ENCODE results near the gene PHIP.

- TF ChIP-seq EP300 (IDR thresholded peaks at IDR 0.05; ENCODE audit: borderline replicate concordance in 1 of 2, control insufficient read depth in 1 of 2, low read depth in 2 of 2, low read length in 2 of 2) (no peak), ZNF274 (IDR thresholded peaks at IDR 0.05; ENCODE audit: insufficient read depth, insufficient read length) (no peak), RAD21 (IDR thresholded peaks at IDR 0.05; ENCODE audit: insufficient read depth, low read depth, low read length) (no peak), CTCF (IDR thresholded peaks at IDR 0.05 in 2 of 3, conservative IDR thresholded peaks at IDR 0.05 in 1 of 3; ENCODE audit: control insufficient read depth in 2 of 3, extremely low read depth in 1 of 3, insufficient read depth in 1 of 3, low read depth in 3 of 3, low read length in 3 of 3) (no peak), MYC (IDR thresholded peaks at IDR 0.05; ENCODE audit: insufficient read depth, insufficient read length, insufficient replicate concordance, low read length, severe bottlenecking) (no peak)
Measured at GRCh38 chr6:78953798-78954197, 124.3 kb downstream of the PHIP start.

Data from GM12878 (cell line).